ENCODE data around the gene FAM170B.

DNA sequence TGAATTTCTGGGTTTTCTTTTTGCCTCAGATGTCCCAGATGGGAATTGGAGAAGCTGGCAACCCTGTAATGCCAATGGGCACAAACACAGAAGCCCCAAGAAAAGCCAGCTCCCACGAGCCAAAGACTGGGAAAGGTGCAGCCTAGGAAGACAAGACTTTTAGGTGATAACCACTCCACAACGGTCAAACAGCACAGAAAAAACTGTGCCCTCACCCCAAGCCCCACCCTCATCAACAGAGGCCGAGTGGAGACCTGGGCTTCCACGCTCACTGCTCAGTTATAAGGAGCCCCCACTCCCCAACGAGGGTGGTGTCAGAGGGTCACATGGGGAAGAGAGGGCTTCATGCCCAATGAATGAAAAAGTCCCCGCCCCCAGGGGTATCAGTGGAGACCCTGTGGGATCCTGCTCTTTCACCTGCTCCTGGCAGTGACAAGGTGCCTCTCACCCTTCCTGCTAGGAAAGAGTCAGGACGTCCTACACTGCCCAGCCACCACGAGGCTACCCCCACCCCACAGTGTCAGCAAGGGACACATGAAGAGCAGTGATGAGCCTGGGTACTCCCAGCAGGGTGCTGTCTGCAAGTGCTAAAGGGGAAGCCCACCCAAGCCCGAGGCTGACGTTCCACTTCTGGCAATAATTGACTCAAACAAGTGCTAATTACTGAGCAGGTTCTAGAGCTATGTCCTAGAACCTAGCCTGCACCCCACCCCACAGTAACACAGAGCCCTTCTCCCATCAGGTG, 46.0 kb upstream of the FAM170B start:
- TF ChIP-seq, protein P1, sequence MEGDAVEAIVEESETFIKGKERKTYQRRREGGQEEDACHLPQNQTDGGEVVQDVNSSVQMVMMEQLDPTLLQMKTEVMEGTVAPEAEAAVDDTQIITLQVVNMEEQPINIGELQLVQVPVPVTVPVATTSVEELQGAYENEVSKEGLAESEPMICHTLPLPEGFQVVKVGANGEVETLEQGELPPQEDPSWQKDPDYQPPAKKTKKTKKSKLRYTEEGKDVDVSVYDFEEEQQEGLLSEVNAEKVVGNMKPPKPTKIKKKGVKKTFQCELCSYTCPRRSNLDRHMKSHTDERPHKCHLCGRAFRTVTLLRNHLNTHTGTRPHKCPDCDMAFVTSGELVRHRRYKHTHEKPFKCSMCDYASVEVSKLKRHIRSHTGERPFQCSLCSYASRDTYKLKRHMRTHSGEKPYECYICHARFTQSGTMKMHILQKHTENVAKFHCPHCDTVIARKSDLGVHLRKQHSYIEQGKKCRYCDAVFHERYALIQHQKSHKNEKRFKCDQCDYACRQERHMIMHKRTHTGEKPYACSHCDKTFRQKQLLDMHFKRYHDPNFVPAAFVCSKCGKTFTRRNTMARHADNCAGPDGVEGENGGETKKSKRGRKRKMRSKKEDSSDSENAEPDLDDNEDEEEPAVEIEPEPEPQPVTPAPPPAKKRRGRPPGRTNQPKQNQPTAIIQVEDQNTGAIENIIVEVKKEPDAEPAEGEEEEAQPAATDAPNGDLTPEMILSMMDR (IDR thresholded peaks at IDR 0.05 in 8 of 11, conservative IDR thresholded peaks at IDR 0.05 in 3 of 11), result no peak
- TF ChIP-seq POLR2AphosphoS5 (IDR thresholded peaks at IDR 0.05) (no peak), POLR2A (IDR thresholded peaks at IDR 0.05) (no peak)
